Measurements from ENCODE around the gene CRYGC. TPM values are rescaled to one million over a fixed set of nuclear protein-coding genes. Genes with fewer than 3 reads are reported as not detected.

The CRYGC gene
- total and polyA plus RNA-seq, 8 donors = not detected

- Histone ChIP-seq H3K4me1 (no peaks in the 10 kb centered on the region), H3K36me3 (no peaks in the 10 kb centered on the region), H3K9me3 (peaks cover 0 to 8% (median 2%) of the 10 kb centered on the region in 4 donors), H3K4me3 (no peak overlapping the region), H3K27ac (no peak overlapping the region), H3K27me3 (no peaks in the 10 kb centered on the region)
- DNase-seq = no peak
- intact Hi-C loops (cut with DNase I; ENCODE audit: low total_unique reads) = no loop called here
- TF ChIP-seq CTCF (IDR thresholded peaks at IDR 0.05) = no peak
- TF ChIP-seq POLR2AphosphoS5 (IDR thresholded peaks at IDR 0.05) = no peak
- TF ChIP-seq EP300 (IDR thresholded peaks at IDR 0.05) = no peak
These were observed 20.5 kb upstream of the CRYGC start for GRCh38 chr2:208150094-208150493.

GRCh38 chr2:208148803-208149202 is 19.2 kb upstream of the CRYGC start:
- no peaks in the 10 kb centered on the region for H3K36me3 ChIP-seq
- TF ChIP-seq EP300 (IDR thresholded peaks at IDR 0.05) = no peak
- no peak for TF ChIP-seq CTCF (IDR thresholded peaks at IDR 0.05)
- no peak for TF ChIP-seq POLR2AphosphoS5 (IDR thresholded peaks at IDR 0.05)
- TF ChIP-seq POLR2A (IDR thresholded peaks at IDR 0.05) = no peak
- WGBS, 5 donors = 62 to 79% (median 68%) methylated on average over 2 of the region's 2 CpGs
- intact Hi-C loops (cut with DNase I; ENCODE audit: low total_unique reads) = no loop called here
- no peak for DNase-seq
- H3K4me1 ChIP-seq = no peaks in the 10 kb centered on the region
- no peak overlapping the region for H3K4me3 ChIP-seq
- no peaks in the 10 kb centered on the region for H3K27me3 ChIP-seq
- peaks cover 0 to 8% (median 2%) of the 10 kb centered on the region in 4 donors for H3K9me3 ChIP-seq
- no peak overlapping the region for H3K27ac ChIP-seq

- DNase-seq = no peak
- TF ChIP-seq POLR2A (IDR thresholded peaks at IDR 0.05) (no peak), CTCF (IDR thresholded peaks at IDR 0.05) (no peak), EP300 (IDR thresholded peaks at IDR 0.05) (no peak), POLR2AphosphoS5 (IDR thresholded peaks at IDR 0.05) (no peak)
- Histone ChIP-seq H3K36me3 (no peaks in the 10 kb centered on the region), H3K4me1 (peaks cover 0 to 5% (median 0%) of the 10 kb centered on the region in 4 donors), H3K27ac (no peak overlapping the region), H3K4me3 (no peak overlapping the region), H3K9me3 (peaks cover 0 to 8% (median 2%) of the 10 kb centered on the region in 4 donors), H3K27me3 (no peaks in the 10 kb centered on the region)
- intact Hi-C loops (cut with DNase I; ENCODE audit: low total_unique reads) = no loop called here
- WGBS, 5 donors = 76 to 89% (median 82%) methylated on average over 3 of the region's 3 CpGs
These were observed 18.1 kb upstream of the CRYGC start for GRCh38 chr2:208147759-208148158.

- intact Hi-C loops (cut with DNase I; ENCODE audit: low total_unique reads) = no loop called here
- no peak overlapping the region for H3K27ac ChIP-seq
- TF ChIP-seq EP300 (IDR thresholded peaks at IDR 0.05) (no peak), POLR2AphosphoS5 (IDR thresholded peaks at IDR 0.05) (no peak), POLR2A (IDR thresholded peaks at IDR 0.05) (no peak), CTCF (IDR thresholded peaks at IDR 0.05) (no peak)
- peaks cover 0 to 11% (median 3%) of the 10 kb centered on the region in 4 donors for H3K4me1 ChIP-seq
- H3K4me3 ChIP-seq = no peak overlapping the region
- peaks cover 0 to 8% (median 2%) of the 10 kb centered on the region in 4 donors for H3K9me3 ChIP-seq
- H3K27me3 ChIP-seq = no peaks in the 10 kb centered on the region
- no peak for DNase-seq
- no peaks in the 10 kb centered on the region for H3K36me3 ChIP-seq
These were observed 17.4 kb upstream of the CRYGC start for GRCh38 chr2:208147008-208147407.

Data from stomach (tissue), 9 donors.